ENCODE results near the gene UNCX.

UNCX gene

DNA sequence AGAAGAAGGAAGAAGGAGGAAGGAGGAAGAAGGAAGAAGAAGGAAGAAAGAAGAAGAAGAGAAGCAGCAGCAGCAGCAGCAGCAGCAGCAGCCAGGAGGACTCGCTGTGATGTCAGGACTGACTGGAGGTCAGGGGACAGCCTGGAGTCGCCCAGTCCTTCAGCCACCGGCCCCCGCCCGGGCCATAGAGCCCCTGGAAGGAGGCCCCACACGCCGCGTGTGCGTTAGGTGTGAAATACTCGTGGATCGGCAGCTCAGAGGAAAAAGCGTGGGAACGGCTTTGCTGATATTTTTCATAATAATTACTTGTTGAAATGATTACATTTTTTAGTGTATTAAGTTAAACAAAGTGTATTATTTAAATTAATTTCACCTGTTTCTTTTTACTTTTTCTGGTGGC is 48.4 kb downstream of the UNCX start:
- no peak for DNase-seq

- no peak for DNase-seq
Observed at GRCh38 chr7:1282679-1283078, 50.0 kb downstream of the UNCX start.

- no peak for DNase-seq
Observed at GRCh38 chr7:1283337-1283736, 50.7 kb downstream of the UNCX start.

- no peak for DNase-seq
Observed at GRCh38 chr7:1283941-1284742, 51.5 kb downstream of the UNCX start.

GRCh38 chr7:1284743-1285458 is 52.2 kb downstream of the UNCX start:
- no peak for DNase-seq

DNA sequence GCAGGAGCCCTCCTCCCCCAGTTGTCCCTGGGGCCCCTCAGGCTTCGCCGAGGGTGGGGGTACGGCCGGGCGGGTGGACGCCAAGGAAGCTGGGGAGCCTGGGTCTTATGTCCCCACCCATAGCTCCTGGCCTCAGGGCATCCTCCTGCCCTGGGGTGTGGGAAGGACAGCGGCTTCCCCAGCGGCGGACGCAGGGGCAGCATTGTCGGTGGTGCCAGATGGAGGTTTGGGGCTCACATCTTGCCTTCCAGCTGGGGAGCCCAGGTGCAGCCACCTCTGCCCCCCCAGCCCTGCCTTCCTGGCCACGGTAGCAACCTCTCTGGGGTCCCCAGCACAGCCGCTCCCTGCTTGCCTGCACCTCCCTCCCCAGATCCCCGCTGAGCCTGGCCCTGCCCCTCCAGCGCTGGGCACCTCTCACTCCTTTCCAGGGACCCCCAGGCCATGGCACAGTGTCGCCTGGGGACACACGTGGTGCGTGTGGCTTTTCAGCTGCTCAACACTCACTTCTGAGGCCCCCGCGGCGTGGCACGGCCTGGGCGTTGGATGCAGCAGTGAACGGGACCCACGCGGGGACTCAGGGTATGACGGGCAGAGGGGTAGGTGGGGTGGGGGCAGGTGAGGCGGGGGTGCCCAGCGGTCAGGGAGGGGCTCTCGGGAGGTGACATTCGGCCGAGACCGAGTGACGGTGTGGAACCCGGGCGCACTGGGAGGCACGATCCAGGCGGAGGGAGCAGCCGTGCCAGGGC is 53.1 kb downstream of the UNCX start:
- DNase-seq, result no peak
